ENCODE data around the gene TTC39B. TPM values are rescaled to one million over a fixed set of nuclear protein-coding genes. Genes with fewer than 3 reads are reported as not detected.

Gene TTC39B
- total RNA-seq, 2 experiments from 2014 or later, result 0.06 TPM; not detected in 1

- no peaks in the 10 kb centered on the region for H3K9me3 ChIP-seq (ENCODE audit: low read length)
- no peak for DNase-seq (ENCODE audit: low spot score)
- no peaks in the 10 kb centered on the region for H4K20me1 ChIP-seq (ENCODE audit: insufficient read depth, low read length)
- no peaks in the 10 kb centered on the region for H3K4me1 ChIP-seq (ENCODE audit: insufficient read depth, low read length, poor library complexity, severe bottlenecking)
- peak overlapping the region; percentile 47; the same call in 1 of the 2 replicates for H2AFZ ChIP-seq (ENCODE audit: low read length)
- intact Hi-C loops (cut with micrococcal nuclease; ENCODE audit: unreplicated experiment), result no loop called here
- no TSS peak for BruUV-seq (replicated peaks)
- no peak overlapping the region for H3K27ac ChIP-seq (ENCODE audit: low read depth, low read length, poor library complexity, severe bottlenecking)
- POLR2A ChIA-PET, result no interaction called here
- CTCF ChIA-PET (ENCODE audit: unreplicated experiment), result no interaction called here
- no peaks in the 10 kb centered on the region for H3K9me2 ChIP-seq (ENCODE audit: insufficient read depth, low read length)
- TF ChIP-seq EZH2phosphoT487 (IDR thresholded peaks at IDR 0.05; ENCODE audit: borderline replicate concordance, low read depth, low read length) (no peak), CTCF (conservative IDR thresholded peaks at IDR 0.05; ENCODE audit: low read length) (no peak)
- no peaks in the 10 kb centered on the region for H3K36me3 ChIP-seq (ENCODE audit: insufficient read depth, low read length)
- H3K4me2 ChIP-seq (ENCODE audit: low read length), result peak overlapping the region; percentile 44
- H3K79me2 ChIP-seq (ENCODE audit: insufficient read depth, low read depth, low read length), result no peaks in the 10 kb centered on the region
- no peak overlapping the region for H3K4me3 ChIP-seq (ENCODE audit: low read depth, low read length, poor library complexity, severe bottlenecking)
These were observed 11.1 kb downstream of the TTC39B start for GRCh38 chr9:15295761-15296405.

- no peak overlapping the region for H3K4me2 ChIP-seq (ENCODE audit: low read length)
- H3K79me2 ChIP-seq (ENCODE audit: insufficient read depth, low read depth, low read length), result no peaks in the 10 kb centered on the region
- no peaks in the 10 kb centered on the region for H3K36me3 ChIP-seq (ENCODE audit: insufficient read depth, low read length)
- no peak overlapping the region for H3K27ac ChIP-seq (ENCODE audit: low read depth, low read length, poor library complexity, severe bottlenecking)
- H2AFZ ChIP-seq (ENCODE audit: low read length), result no peak overlapping the region
- BruUV-seq (replicated peaks), result no TSS peak
- TF ChIP-seq CTCF (conservative IDR thresholded peaks at IDR 0.05; ENCODE audit: low read length) (no peak), EZH2phosphoT487 (IDR thresholded peaks at IDR 0.05; ENCODE audit: borderline replicate concordance, low read depth, low read length) (no peak)
- ChIA-PET POLR2A (interaction anchor here (0.6 kb wide), 1 partner anchor 25 kb away, joined by 5 read pairs; no protein-coding TSS in a partner anchor), CTCF (ENCODE audit: unreplicated experiment) (no interaction called here)
- no peaks in the 10 kb centered on the region for H3K9me3 ChIP-seq (ENCODE audit: low read length)
- intact Hi-C loops (cut with micrococcal nuclease; ENCODE audit: unreplicated experiment), result no loop called here
- no peak overlapping the region for H3K4me3 ChIP-seq (ENCODE audit: low read depth, low read length, poor library complexity, severe bottlenecking)
- no peaks in the 10 kb centered on the region for H3K9me2 ChIP-seq (ENCODE audit: insufficient read depth, low read length)
- H3K4me1 ChIP-seq (ENCODE audit: insufficient read depth, low read length, poor library complexity, severe bottlenecking), result no peaks in the 10 kb centered on the region
- no peak for DNase-seq (ENCODE audit: low spot score)
- no peaks in the 10 kb centered on the region for H4K20me1 ChIP-seq (ENCODE audit: insufficient read depth, low read length)
These were observed 12.4 kb downstream of the TTC39B start for GRCh38 chr9:15294604-15295003.

- intact Hi-C loops (cut with micrococcal nuclease; ENCODE audit: unreplicated experiment), result no loop called here
These were observed 13.2 kb downstream of the TTC39B start for GRCh38 chr9:15293804-15294316.

More at GRCh38 chr9:15293804-15294316, 13.2 kb downstream of the TTC39B start:
- Histone ChIP-seq H3K4me2 (ENCODE audit: low read length) (no peak overlapping the region), H3K4me3 (ENCODE audit: low read depth, low read length, poor library complexity, severe bottlenecking) (no peak overlapping the region), H3K36me3 (ENCODE audit: insufficient read depth, low read length) (no peaks in the 10 kb centered on the region), H2AFZ (ENCODE audit: low read length) (no peak overlapping the region), H3K9me2 (ENCODE audit: insufficient read depth, low read length) (no peaks in the 10 kb centered on the region), H3K4me1 (ENCODE audit: insufficient read depth, low read length, poor library complexity, severe bottlenecking) (no peaks in the 10 kb centered on the region), H3K79me2 (ENCODE audit: insufficient read depth, low read depth, low read length) (no peaks in the 10 kb centered on the region), H3K9me3 (ENCODE audit: low read length) (no peaks in the 10 kb centered on the region), H3K27ac (ENCODE audit: low read depth, low read length, poor library complexity, severe bottlenecking) (no peak overlapping the region), H4K20me1 (ENCODE audit: insufficient read depth, low read length) (no peaks in the 10 kb centered on the region)
- no peak for DNase-seq (ENCODE audit: low spot score)
- POLR2A ChIA-PET, result interaction anchor here (1.0 kb wide), 1 partner anchor 10 kb away, joined by 3 read pairs; no protein-coding TSS in a partner anchor
- TF ChIP-seq CTCF (conservative IDR thresholded peaks at IDR 0.05; ENCODE audit: low read length) (no peak), EZH2phosphoT487 (IDR thresholded peaks at IDR 0.05; ENCODE audit: borderline replicate concordance, low read depth, low read length) (no peak)
- CTCF ChIA-PET (ENCODE audit: unreplicated experiment), result no interaction called here
- BruUV-seq (replicated peaks), result no TSS peak

Measured in OCI-LY7 (cell line).